Suprapubic skin (tissue), 4 donors: ENCODE results near the gene HADHA.

ENCODE experiments used
- CTCF ChIP-seq, 2 donors: fragments of 200-600 bp in 1 of 2; fragments of 450-650 bp in 1 of 2; sonication (generic) in 1 of 2; IDR thresholded peaks; one replicate each; pipeline ENCODE4 v1.5.1; 2016 to 2019; ENCODE audit warnings: antibody characterized with exemption in 2 of 2, mild to moderate bottlenecking in 1 of 2, moderate library complexity in 1 of 2
- POLR2A ChIP-seq, 2 donors: fragments of 450-650 bp; IDR thresholded peaks; one replicate each; pipeline ENCODE4 v1.6.1; 2017; ENCODE audit warnings: antibody characterized with exemption in 2 of 2, mild to moderate bottlenecking in 2 of 2, moderate library complexity in 2 of 2
- POLR2AphosphoS5 ChIP-seq, 3 donors: sonication (generic); formaldehyde crosslinking; IDR thresholded peaks; one replicate each; pipeline ENCODE4 v1.6.1; 2017; ENCODE audit warnings: antibody characterized with exemption in 3 of 3

GRCh38 chr2:26255759-26256384, 11.4 kb upstream of the HADHA start:
- TF ChIP-seq POLR2AphosphoS5 (IDR thresholded peaks at IDR 0.05) (no peak), CTCF (IDR thresholded peaks at IDR 0.05) (no peak), POLR2A (IDR thresholded peaks at IDR 0.05) (no peak)
